Stimulated activated naive CD8-positive, alpha-beta T cell treated with anti-CD3 and anti-CD28 coated beads, Interleukin-15, Interleukin-2, amounts not matched to agents 100 ng/mL and 50 ng/mL, for 24 hours (primary cell): ENCODE data around the gene SPATA33.
A peak's percentile ranks its signal among the peaks of the same experiment; 100 is the strongest.
"Not testable (repeated sequence)": the region's sequence is repeated elsewhere in the genome, so short reads cannot be mapped to it uniquely, and the experiment has no call there.

Source experiments
- H3K27ac Mint-ChIP-seq: one replicate; pipeline ENCODE4 v1.8.0; 2021; ENCODE audit warnings: mild to moderate bottlenecking, mixed read lengths
- H3K27me3 Mint-ChIP-seq: one replicate; pipeline ENCODE4 v1.8.0; 2021; ENCODE audit warnings: mixed read lengths
- H3K36me3 Mint-ChIP-seq: one replicate; pipeline ENCODE4 v1.8.0; 2021; ENCODE audit warnings: low read depth, mixed read lengths
- H3K4me1 Mint-ChIP-seq: one replicate; pipeline ENCODE4 v1.8.0; 2021; ENCODE audit warnings: low read depth, mixed read lengths
- H3K4me3 Mint-ChIP-seq: one replicate; pipeline ENCODE4 v1.8.0; 2021; ENCODE audit warnings: mild to moderate bottlenecking, mixed read lengths
- H3K9me3 Mint-ChIP-seq: one replicate; pipeline ENCODE4 v1.8.0; 2021; ENCODE audit warnings: mixed read lengths

SPATA33 gene

DNA sequence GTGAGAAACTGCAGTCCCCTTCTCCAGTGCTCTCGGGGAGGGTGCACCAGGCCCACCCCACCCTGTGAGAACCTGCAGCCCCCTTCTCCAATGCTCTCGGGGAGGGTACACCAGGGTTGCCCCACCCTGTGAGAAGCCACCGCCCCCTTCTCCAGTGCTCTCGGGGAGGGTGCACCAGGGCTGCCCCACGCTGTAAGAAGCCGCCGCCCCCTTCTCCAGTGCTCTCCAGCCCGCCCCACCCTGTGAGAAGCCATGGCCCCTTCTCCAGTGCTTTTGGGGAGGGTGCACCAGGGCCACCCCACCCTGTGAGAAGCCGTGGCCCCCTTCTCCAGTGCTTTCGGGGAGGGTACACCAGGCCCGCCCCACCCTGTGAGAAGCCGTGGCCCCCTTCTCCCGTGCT is 12.1 kb downstream of the SPATA33 start:
- Mint-ChIP-seq H3K4me1 (peaks cover 9% of the 10 kb centered on the region), H3K36me3 (no peaks in the 10 kb centered on the region), H3K4me3 (no peak overlapping the region), H3K27ac (no peak overlapping the region), H3K9me3 (no peaks in the 10 kb centered on the region), H3K27me3 (no peaks in the 10 kb centered on the region)

DNA sequence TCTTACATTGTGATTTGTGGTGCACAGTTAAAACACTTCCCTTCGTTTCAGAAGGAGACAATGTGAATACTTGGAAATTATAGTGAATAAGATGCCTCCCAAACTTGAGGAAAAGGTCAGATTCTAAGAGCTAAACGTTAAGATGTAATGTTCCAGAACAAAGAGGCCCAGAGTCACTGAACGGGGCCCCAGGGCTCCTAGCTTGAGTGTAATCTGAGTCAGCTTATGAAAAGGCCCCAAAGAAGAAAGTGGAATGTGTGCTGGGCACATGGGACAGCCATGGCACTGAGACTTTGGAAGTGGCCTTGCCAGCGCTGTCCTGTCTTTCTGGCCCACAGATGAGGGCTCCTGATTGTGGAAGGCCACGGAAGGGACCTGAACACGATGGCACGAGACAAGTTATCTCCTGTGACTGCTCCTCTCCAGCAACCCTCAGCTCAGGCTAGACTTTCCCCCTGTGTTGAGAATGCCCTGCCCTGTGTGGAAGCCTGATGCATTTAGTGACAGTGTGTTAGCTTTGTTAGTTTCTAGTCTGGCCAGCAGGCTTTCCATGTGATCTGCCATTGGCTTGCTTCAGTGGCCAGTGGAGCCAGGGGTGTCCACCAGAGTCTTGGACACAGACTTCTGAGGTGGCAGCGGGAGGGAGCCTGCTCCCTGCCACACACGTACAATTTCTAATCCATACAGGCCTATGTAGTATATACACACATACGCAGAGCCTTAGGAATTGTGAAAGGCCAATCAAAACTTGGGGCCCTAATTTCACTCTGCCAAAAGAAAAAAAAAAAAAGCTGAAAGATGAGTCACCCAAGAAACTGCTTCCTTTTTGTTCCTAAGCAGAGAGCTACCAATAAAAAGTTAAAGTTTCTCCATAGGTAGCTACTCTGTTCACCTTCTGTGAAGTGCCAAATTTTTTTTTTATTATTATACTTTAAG is 13.1 kb downstream of the SPATA33 start:
- no peaks in the 10 kb centered on the region for H3K27me3 Mint-ChIP-seq
- H3K4me1 Mint-ChIP-seq, result peaks cover 9% of the 10 kb centered on the region
- H3K27ac Mint-ChIP-seq, result no peak overlapping the region
- H3K4me3 Mint-ChIP-seq, result no peak overlapping the region
- H3K36me3 Mint-ChIP-seq, result no peaks in the 10 kb centered on the region
- H3K9me3 Mint-ChIP-seq, result no peaks in the 10 kb centered on the region

DNA sequence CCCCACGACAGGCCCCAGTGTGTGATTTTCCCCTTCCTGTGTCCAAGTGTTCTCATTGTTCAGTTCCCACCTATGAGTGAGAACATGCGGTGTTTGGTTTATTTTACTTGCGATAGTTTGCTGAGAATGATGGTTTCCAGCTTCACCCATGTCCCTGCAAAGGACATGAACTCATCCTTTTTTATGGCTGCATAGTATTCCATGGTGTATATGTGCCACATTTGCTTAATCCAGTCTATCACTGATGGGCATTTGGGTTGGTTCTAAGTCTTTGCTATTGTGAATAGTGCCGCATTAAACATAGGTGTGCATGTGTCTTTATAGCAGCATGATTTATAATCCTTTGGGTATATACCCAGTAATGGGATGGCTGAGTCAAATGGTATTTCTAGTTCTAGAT is 13.9 kb downstream of the SPATA33 start:
- not testable (repeated sequence) for H3K4me1 Mint-ChIP-seq, H3K4me3 Mint-ChIP-seq, H3K27me3 Mint-ChIP-seq, H3K9me3 Mint-ChIP-seq, H3K36me3 Mint-ChIP-seq, H3K27ac Mint-ChIP-seq

DNA sequence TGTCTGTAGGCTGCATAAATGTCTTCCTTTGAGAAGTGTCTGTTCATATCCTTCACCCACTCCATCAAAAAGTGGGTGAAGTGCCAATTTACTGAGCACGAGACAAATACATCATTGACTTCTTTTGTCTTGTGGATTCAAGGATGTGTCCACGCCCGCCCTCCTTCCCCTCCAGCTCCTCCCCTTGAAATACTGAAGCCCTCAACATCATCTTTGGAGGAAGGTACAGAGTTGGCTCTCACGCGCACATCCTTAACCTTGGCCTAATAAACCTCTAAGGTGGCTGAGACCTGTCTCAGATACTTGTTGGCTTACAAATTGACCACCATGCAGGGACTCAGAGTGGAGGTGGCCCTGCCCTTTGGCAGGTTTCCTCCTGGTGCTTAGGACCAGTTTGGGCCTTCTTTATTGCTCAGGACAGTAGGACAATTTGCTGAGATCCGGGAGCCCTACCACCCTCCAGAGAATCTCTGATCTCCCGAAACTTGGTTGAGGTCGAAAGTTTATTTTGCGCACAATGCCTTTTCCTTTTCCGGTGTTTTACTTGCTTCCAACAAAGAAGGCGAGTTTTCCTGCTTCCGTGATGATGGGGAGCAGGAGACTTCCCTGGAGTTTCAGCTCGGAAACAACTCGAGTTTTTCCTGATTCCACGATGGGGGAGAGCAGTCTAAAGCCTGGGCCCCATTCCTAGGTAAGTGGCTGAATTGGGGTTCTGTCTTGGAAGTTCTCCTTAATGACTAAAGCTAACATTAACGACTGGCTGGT is 14.7 kb downstream of the SPATA33 start:
- Mint-ChIP-seq H3K9me3 (no peaks in the 10 kb centered on the region), H3K36me3 (no peaks in the 10 kb centered on the region), H3K4me1 (peaks cover 9% of the 10 kb centered on the region), H3K4me3 (no peak overlapping the region), H3K27ac (no peak overlapping the region), H3K27me3 (no peaks in the 10 kb centered on the region)

DNA sequence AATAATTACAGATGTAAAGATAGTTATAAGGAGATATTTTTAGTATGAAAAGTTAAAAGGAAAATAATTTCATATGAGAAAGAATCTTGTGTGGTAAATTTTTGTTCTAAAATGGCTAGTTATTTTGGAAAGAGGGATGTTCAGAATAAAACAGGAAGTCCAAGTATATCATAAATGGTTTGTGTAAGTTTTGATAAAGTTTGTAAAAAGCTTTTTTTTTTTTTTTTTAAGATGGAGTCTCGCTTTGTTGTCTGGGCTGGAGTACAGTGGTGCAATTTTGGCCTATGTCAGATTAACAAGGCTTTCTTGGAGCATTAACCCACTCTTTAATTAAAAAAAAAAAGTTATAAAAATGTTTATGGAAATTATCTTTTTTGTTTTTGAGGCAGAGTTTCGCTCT is 20.6 kb downstream of the SPATA33 start:
- no peak overlapping the region for H3K27ac Mint-ChIP-seq
- H3K36me3 Mint-ChIP-seq, result no peaks in the 10 kb centered on the region
- no peak overlapping the region for H3K4me3 Mint-ChIP-seq
- H3K27me3 Mint-ChIP-seq, result no peaks in the 10 kb centered on the region
- H3K4me1 Mint-ChIP-seq, result no peaks in the 10 kb centered on the region
- no peaks in the 10 kb centered on the region for H3K9me3 Mint-ChIP-seq

DNA sequence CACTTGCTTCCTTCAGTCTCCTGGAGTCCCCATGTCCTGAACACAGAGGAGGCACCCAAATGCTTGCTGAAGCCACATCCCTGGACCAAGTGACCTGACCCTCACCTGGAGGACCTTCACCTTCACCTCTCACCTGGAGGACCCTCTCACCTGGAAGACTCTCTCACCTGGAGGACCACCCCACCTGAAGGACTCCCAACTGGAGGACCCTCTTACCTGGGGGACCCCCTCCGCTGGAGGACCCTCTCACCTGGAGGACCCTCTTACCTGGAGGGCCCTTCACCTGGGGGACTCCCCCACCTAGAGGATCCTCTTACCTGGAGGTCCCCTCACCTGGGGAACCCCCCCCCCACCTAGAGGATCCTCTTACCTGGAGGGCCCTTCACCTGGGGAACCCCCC is 28.3 kb downstream of the SPATA33 start:
- peak overlapping the region; percentile 90 for H3K4me3 Mint-ChIP-seq
- no peaks in the 10 kb centered on the region for H3K9me3 Mint-ChIP-seq
- peaks cover 19% of the 10 kb centered on the region for H3K4me1 Mint-ChIP-seq
- H3K27ac Mint-ChIP-seq, result no peak overlapping the region
- peaks cover 19% of the 10 kb centered on the region for H3K36me3 Mint-ChIP-seq
- no peaks in the 10 kb centered on the region for H3K27me3 Mint-ChIP-seq

DNA sequence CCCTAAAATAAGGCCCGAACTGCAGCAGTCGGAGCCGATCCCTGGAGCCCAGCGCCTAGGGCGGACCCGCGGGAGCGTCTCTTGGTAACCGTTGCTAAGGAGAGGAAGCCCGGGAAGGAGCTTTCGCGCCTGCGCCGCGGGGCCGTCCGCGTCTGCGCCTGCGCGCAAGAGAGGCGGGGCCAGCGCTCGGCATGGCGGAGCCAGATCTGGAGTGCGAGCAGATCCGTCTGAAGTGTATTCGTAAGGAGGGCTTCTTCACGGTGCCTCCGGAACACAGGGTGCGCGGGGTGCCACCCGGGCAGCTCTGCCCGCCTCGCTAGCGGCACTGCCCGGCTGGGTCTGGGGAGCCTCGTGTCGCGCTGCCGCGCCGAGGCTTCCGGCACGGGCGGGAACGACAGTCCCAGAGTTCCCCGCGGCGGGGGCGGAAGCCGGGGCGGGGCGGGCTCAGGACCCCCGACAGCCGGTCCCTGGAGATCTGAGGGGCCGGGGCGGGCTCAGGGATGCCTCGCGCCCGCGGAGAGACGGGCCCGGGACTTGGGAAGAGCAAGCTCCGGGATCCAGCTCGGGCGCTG is 29.0 kb downstream of the SPATA33 start, which contains the start of gene CDK10:
Gene CDK10, plus strand, starts transcription at position 170 of the 572 bp plus-strand sequence. Its CDS starts 22 bp downstream, at position 192.
- Mint-ChIP-seq H3K27me3 (no peaks in the 10 kb centered on the region), H3K4me3 (peak within 1 kb of the TSS; percentile 90), H3K9me3 (no peaks in the 10 kb centered on the region), H3K27ac (peak within 1 kb of the TSS; percentile 92), H3K36me3 (peaks cover 19% of the 10 kb centered on the region), H3K4me1 (peaks cover 19% of the 10 kb centered on the region)

DNA sequence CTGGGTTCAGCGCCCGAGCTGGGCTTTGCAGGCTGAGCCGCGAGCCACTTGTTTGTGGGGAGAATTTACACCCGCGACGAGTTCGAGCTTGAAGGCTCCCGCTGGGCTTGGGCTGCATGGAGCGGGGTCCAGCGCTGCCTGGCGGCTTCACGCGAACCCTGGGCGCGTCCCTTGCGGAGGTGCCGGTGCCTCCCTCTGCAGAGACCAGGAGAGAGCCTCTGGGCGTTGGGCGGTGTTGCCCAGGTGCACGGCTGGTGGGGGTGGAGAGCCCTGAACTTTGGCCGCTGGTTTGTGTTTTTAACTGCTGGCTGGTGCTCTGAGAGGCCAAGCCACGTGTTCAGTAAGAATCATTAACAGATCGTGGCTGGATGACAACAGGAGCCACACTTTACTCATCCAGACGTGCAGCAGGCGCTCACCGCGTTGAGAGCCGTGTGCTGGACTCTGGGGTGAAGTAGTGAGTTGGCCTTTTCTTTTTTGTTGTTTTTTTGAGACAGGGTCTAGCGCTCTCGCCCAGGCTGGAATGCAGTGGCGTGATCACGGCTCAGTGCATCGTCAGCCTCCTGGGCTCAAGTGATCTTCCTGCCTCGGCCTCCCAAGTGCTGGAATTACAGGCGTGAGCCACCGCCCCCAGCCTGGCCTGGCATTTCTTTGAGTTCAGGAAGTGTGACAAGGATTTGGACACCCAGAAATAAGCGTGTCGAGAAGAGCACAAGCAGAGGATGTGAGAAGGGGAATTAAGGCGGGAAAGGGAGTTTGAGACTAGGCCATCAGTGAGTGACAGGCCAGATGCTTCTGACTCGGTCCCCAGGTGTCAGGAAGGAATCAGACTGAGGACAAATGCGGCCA is 29.7 kb downstream of the SPATA33 start:
- peaks cover 19% of the 10 kb centered on the region for H3K36me3 Mint-ChIP-seq
- H3K9me3 Mint-ChIP-seq, result no peaks in the 10 kb centered on the region
- H3K4me3 Mint-ChIP-seq, result peak overlapping the region; percentile 90
- peaks cover 19% of the 10 kb centered on the region for H3K4me1 Mint-ChIP-seq
- peak overlapping the region; percentile 89 for H3K27ac Mint-ChIP-seq
- H3K27me3 Mint-ChIP-seq, result no peaks in the 10 kb centered on the region

DNA sequence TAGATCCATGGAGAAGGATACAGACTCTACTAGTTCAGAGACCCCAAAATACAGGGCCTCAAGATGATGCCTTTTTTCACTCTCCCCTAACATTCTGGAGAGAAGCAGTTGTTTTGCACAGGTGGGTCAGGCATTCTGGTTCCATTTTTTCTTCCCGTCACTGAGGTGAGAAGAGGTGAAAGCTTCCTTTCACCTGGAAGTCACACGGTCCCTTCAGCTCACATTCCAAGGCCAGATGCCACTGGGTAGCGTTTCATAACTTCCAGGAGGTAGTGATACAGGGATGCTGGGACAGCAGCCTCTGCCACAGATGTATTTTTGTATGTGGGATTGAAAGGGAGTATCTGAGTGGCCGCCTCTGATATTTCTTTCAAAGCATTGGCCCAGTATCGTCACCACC is 30.8 kb downstream of the SPATA33 start:
- Mint-ChIP-seq H3K27me3 (no peaks in the 10 kb centered on the region), H3K4me3 (peak overlapping the region; percentile 90), H3K36me3 (peaks cover 22% of the 10 kb centered on the region), H3K9me3 (no peaks in the 10 kb centered on the region), H3K27ac (peak overlapping the region; percentile 40), H3K4me1 (peaks cover 19% of the 10 kb centered on the region)

DNA sequence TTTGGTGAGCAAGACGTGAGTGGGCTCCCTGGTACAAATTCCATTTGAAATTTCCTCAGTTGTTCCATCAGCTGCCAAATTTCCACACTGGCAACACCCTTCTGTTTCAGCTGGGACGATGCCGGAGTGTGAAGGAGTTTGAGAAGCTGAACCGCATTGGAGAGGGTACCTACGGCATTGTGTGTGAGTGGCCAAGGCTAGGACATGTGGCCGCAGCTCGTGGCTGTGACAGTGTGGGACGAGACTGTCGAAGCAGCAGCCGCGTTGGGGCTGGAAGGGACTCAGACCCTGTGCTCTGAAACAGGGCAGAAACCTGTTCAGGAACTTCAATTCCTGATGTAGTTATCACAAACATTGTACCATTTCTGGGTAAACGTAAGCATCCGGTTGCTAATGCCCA is 31.5 kb downstream of the SPATA33 start:
- no peaks in the 10 kb centered on the region for H3K27me3 Mint-ChIP-seq
- no peak overlapping the region for H3K27ac Mint-ChIP-seq
- H3K4me3 Mint-ChIP-seq, result no peak overlapping the region
- H3K36me3 Mint-ChIP-seq, result peaks cover 29% of the 10 kb centered on the region
- no peaks in the 10 kb centered on the region for H3K9me3 Mint-ChIP-seq
- peaks cover 19% of the 10 kb centered on the region for H3K4me1 Mint-ChIP-seq

DNA sequence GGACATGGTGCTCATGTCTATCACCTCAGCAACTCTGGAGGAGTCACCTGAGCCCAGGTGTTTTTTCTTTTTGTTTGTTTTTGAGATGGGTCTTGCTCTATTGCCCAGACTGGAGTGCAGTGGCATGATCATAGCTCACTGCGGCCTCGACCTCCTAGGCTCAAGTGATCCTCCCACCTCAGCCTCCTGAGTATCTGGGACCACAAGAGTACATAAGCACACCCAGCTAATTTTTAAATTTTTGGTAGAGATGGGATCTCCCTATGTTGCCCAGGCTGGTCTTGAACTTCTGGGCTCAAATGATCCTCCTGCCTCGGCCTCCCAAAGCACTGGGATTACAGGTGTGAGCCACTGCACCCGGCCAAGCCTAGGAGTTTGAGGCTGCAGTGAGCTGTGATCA is 32.0 kb downstream of the SPATA33 start:
- not testable (repeated sequence) for H3K4me3 Mint-ChIP-seq, H3K27ac Mint-ChIP-seq, H3K27me3 Mint-ChIP-seq, H3K9me3 Mint-ChIP-seq
- Mint-ChIP-seq H3K4me1 (peaks cover 19% of the 10 kb centered on the region), H3K36me3 (peaks cover 29% of the 10 kb centered on the region)

DNA sequence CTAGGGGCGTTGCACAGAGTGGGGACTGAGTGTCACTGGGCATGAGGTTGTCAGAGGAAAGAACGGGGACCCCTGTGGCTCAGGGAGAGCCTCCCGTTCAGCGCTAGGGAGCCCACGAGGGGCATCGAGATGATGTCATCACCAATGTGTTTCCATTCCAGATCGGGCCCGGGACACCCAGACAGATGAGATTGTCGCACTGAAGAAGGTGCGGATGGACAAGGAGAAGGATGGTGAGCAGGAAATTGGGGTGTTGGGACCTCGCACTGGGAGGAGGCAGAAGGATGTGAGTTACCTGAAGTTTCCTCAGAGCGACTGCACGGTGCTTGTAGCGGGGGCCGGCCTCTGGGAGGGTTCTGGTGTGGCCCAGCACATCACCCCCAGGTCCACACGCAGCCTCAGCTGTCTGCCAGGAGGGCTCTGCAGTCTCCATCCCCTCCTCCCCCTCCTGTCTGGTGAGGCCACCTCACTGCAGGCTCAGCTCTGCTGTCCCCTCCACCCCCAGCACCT is 32.8 kb downstream of the SPATA33 start:
- Mint-ChIP-seq H3K36me3 (peaks cover 32% of the 10 kb centered on the region), H3K27me3 (no peaks in the 10 kb centered on the region), H3K27ac (no peak overlapping the region), H3K4me3 (no peak overlapping the region), H3K9me3 (no peaks in the 10 kb centered on the region), H3K4me1 (peaks cover 21% of the 10 kb centered on the region)

DNA sequence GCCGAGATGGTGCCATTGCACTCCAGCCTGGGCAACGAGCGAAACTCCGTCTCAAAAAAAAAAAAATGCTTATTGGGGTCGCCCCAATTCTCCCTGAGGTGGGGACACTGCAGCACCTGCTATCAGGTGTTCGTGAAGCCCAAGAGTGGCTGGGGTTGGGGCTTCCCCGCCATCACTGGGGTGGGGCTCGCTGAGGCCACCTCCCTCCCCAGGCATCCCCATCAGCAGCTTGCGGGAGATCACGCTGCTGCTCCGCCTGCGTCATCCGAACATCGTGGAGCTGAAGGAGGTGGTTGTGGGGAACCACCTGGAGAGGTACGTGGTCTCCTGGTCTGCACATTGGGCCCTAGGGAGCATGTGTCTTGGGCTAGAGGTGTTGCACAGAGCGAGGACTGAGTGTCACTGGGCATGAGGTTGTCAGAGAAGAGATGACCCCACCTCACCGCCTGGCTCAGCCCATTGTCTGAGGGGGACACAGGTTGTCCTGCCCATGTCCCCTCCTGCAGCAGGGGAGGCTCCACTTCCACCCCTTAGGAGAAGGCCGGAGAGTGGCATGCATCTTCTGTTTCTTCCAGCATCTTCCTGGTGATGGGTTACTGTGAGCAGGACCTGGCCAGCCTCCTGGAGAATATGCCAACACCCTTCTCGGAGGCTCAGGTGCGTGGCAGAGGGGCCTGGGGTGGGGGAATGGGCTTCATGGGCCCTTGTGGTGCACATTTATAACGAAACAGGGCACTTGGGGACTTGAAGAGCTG is 33.8 kb downstream of the SPATA33 start:
- Mint-ChIP-seq H3K4me1 (peaks cover 26% of the 10 kb centered on the region), H3K36me3 (peaks cover 33% of the 10 kb centered on the region), H3K27ac (no peak overlapping the region), H3K9me3 (no peaks in the 10 kb centered on the region), H3K4me3 (no peak overlapping the region), H3K27me3 (no peaks in the 10 kb centered on the region)
